H1 (cell line): ENCODE results near the gene PPARGC1A. TPM values are rescaled to one million over a fixed set of nuclear protein-coding genes. Genes with fewer than 3 reads are reported as not detected.

Source experiments
- CTCF ChIA-PET: fragments of 300-600 bp; sonication (Branson Sonifier 250); formaldehyde crosslinking; loops from one replicate; lab custom pipeline; 2021; ENCODE audit not compliant: partially characterized antibody; lab: Charles Lee
- POLR2A ChIA-PET: fragments of 300-600 bp; sonication (Branson Sonifier 250); formaldehyde crosslinking; loops from one replicate; lab custom pipeline; 2021; ENCODE audit warnings: inconsistent platforms; ENCODE audit not compliant: partially characterized antibody; lab: Charles Lee
- DNase-seq, 2 experiments: peaks; one replicate each; pipeline versions ENCODE4 v3.0.0 to v3.0.0-alpha.2; 2010 to 2022; ENCODE audit warnings: low spot score in 2 of 2, low read depth in 1 of 2, mixed read lengths in 1 of 2
- FAIRE-seq: peaks from 2 replicates; lab custom pipeline; 2011; peaks lifted over from hg19 to GRCh38; lab: Jason Lieb, UNC
- H2AFZ ChIP-seq: 2 replicates; pipeline ENCODE4 v1.8.1; 2012; ENCODE audit warnings: low read length, inconsistent platforms
- H2AK5ac ChIP-seq: 2 replicates; pipeline ENCODE4 v1.6.1; 2013; ENCODE audit warnings: low read depth, low read length
- H2BK120ac ChIP-seq: replicated peaks from 2 replicates; pipeline ENCODE3; 2013; ENCODE audit warnings: low read depth, low read length, inconsistent platforms
- H2BK12ac ChIP-seq: 2 replicates; pipeline ENCODE4 v1.6.1; 2013; ENCODE audit warnings: low read depth, low read length
- H2BK15ac ChIP-seq: 2 replicates; pipeline ENCODE4 v1.6.1; 2013; ENCODE audit warnings: low read length
- H2BK20ac ChIP-seq: 2 replicates; pipeline ENCODE4 v1.6.1; 2013; ENCODE audit warnings: low read length
- H2BK5ac ChIP-seq: 2 replicates; pipeline ENCODE4 v1.6.1; 2013; ENCODE audit warnings: low read depth, low read length
- H3K14ac ChIP-seq: 2 replicates; pipeline ENCODE4 v1.6.1; 2013; ENCODE audit warnings: inconsistent platforms; ENCODE audit not compliant: insufficient read length
- H3K18ac ChIP-seq: 2 replicates; pipeline ENCODE4 v1.6.1; 2013; ENCODE audit warnings: low read length; ENCODE audit errors: extremely low read depth
- H3K23ac ChIP-seq: 2 replicates; pipeline ENCODE4 v1.6.1; 2013; ENCODE audit warnings: inconsistent platforms; ENCODE audit not compliant: insufficient read length
- H3K23me2 ChIP-seq: 2 replicates; pipeline ENCODE4 v1.6.1; 2013; ENCODE audit warnings: low read depth, low read length
- H3K27ac ChIP-seq: 2 replicates; pipeline ENCODE4 v1.6.1; 2011; ENCODE audit warnings: low read depth, low read length, inconsistent platforms
- H3K27me3 ChIP-seq, 4 experiments: replicated peaks in 1 of 4; 1 replicate in 1 of 4; 2 replicates in 3 of 4; pipeline versions ENCODE4 v1.6.1 to v1.8.1; 2011 to 2013; ENCODE audit warnings: low read length in 3 of 4, mild to moderate bottlenecking in 3 of 4, inconsistent platforms in 2 of 4, mixed read lengths in 2 of 4, moderate library complexity in 1 of 4; ENCODE audit not compliant: control insufficient read depth in 3 of 4, insufficient read depth in 3 of 4; ENCODE audit errors: extremely low read depth in 1 of 4
- H3K36me3 ChIP-seq, 4 experiments: 2 replicates each; pipeline versions ENCODE4 v1.6.1 to v1.8.1; 2011 to 2013; ENCODE audit warnings: mild to moderate bottlenecking in 4 of 4, low read length in 3 of 4, moderate library complexity in 2 of 4, control low read depth in 1 of 4, inconsistent platforms in 1 of 4; ENCODE audit not compliant: insufficient read depth in 4 of 4, control insufficient read depth in 2 of 4
- H3K4ac ChIP-seq: replicated peaks from 2 replicates; pipeline ENCODE3; 2013; ENCODE audit warnings: low read length, low read depth, mixed read lengths, inconsistent platforms; ENCODE audit not compliant: insufficient read length
- H3K4me1 ChIP-seq, 4 experiments: replicated peaks in 1 of 4; 1 replicate in 1 of 4; 2 replicates in 3 of 4; pipeline versions ENCODE4 v1.6.1 to v1.8.1; 2011 to 2013; ENCODE audit warnings: low read length in 3 of 4, inconsistent platforms in 2 of 4, mixed read lengths in 1 of 4; ENCODE audit not compliant: insufficient read depth in 4 of 4, control insufficient read depth in 3 of 4
- H3K4me2 ChIP-seq, 2 experiments: 2 replicates each; pipeline versions ENCODE4 v1.6.1 to v1.8.1; 2011 to 2013; ENCODE audit warnings: low read depth in 2 of 2, low read length in 2 of 2, control low read depth in 1 of 2, inconsistent platforms in 1 of 2, mild to moderate bottlenecking in 1 of 2; ENCODE audit not compliant: insufficient read depth in 1 of 2
- H3K4me3 ChIP-seq, 4 experiments: fragments of 200-600, 300-600 bp in 1 of 4; sonication (generic), shearing (Covaris generic), sonication (Bioruptor Twin) in 1 of 4; 2 replicates each; pipeline versions ENCODE4 v1.5.1 to v1.8.1; 2011 to 2016; ENCODE audit warnings: low read length in 4 of 4, low read depth in 3 of 4, control low read depth in 2 of 4, inconsistent platforms in 2 of 4, mild to moderate bottlenecking in 2 of 4, mixed read lengths in 1 of 4, moderate library complexity in 1 of 4; ENCODE audit not compliant: insufficient read depth in 2 of 4; ENCODE audit errors: extremely low read depth in 1 of 4
- H3K56ac ChIP-seq: replicated peaks from 2 replicates; pipeline ENCODE3; 2013; ENCODE audit warnings: low read depth, mild to moderate bottlenecking, mixed read lengths, low read length, inconsistent platforms; ENCODE audit not compliant: insufficient read length
- H3K79me1 ChIP-seq: 2 replicates; pipeline ENCODE4 v1.6.1; 2013; ENCODE audit warnings: low read depth, low read length, control low read depth
- H3K79me2 ChIP-seq, 2 experiments: 2 replicates each; pipeline versions ENCODE4 v1.6.1 to v1.8.1; 2012 to 2013; ENCODE audit warnings: low read length in 2 of 2, mild to moderate bottlenecking in 2 of 2, inconsistent platforms in 1 of 2; ENCODE audit not compliant: insufficient read depth in 2 of 2, control insufficient read depth in 1 of 2
- H3K9ac ChIP-seq, 4 experiments: replicated peaks in 1 of 4; 1 replicate in 1 of 4; 2 replicates in 3 of 4; pipeline versions ENCODE4 v1.6.1 to v1.8.1; 2011 to 2013; ENCODE audit warnings: low read depth in 3 of 4, low read length in 3 of 4, control low read depth in 2 of 4, mild to moderate bottlenecking in 2 of 4, moderate library complexity in 2 of 4, inconsistent platforms in 1 of 4; ENCODE audit errors: extremely low read depth in 1 of 4
- H3K9me3 ChIP-seq, 2 experiments: 2 replicates each; pipeline versions ENCODE4 v1.6.1 to v1.8.1; 2012 to 2013; ENCODE audit warnings: mild to moderate bottlenecking in 2 of 2, moderate library complexity in 2 of 2, control low read depth in 1 of 2, inconsistent platforms in 1 of 2, low read depth in 1 of 2, low read length in 1 of 2, mixed read lengths in 1 of 2; ENCODE audit not compliant: insufficient read depth in 2 of 2
- H4K20me1 ChIP-seq, 2 experiments: replicated peaks in 1 of 2; 2 replicates each; pipeline versions ENCODE3 to v1.8.1; 2011 to 2013; ENCODE audit warnings: inconsistent platforms in 2 of 2, low read length in 2 of 2, mild to moderate bottlenecking in 1 of 2; ENCODE audit not compliant: insufficient read depth in 2 of 2, control insufficient read depth in 1 of 2
- H4K5ac ChIP-seq: 2 replicates; pipeline ENCODE4 v1.6.1; 2013; ENCODE audit warnings: low read length, low read depth, mixed read lengths, inconsistent platforms; ENCODE audit not compliant: insufficient read length
- H4K8ac ChIP-seq: 2 replicates; pipeline ENCODE4 v1.8.0; 2013; ENCODE audit warnings: mild to moderate bottlenecking, moderate library complexity, low read length, inconsistent platforms; ENCODE audit not compliant: insufficient read depth; ENCODE audit errors: extremely low read depth
- H4K91ac ChIP-seq: replicated peaks from 2 replicates; pipeline ENCODE3; 2013; ENCODE audit warnings: low read length, mixed read lengths, inconsistent platforms; ENCODE audit not compliant: insufficient read length
- BACH1 ChIP-seq: IDR thresholded peaks from 2 replicates; pipeline ENCODE4 v1.6.1; 2012; ENCODE audit warnings: low read length, improper control_type of control experiment
- BRCA1 ChIP-seq: IDR thresholded peaks from 2 replicates; pipeline ENCODE4 v1.6.1; 2012; ENCODE audit warnings: low read depth, low read length, improper control_type of control experiment
- CBX5 ChIP-seq: fragments of 300-800, 300-1000 bp; sonication (generic); IDR thresholded peaks from 2 replicates; pipeline ENCODE4 v1.7.1; 2016; ENCODE audit warnings: antibody characterized with exemption, low read length, low read depth
- CBX8 ChIP-seq: fragments of 300-800, 300-1000 bp; sonication (generic); IDR thresholded peaks from 2 replicates; pipeline ENCODE4 v1.7.1; 2016; ENCODE audit warnings: low read depth, low read length, borderline replicate concordance
- CTBP2 ChIP-seq: IDR thresholded peaks from 2 replicates; pipeline ENCODE4 v1.7.0; 2011; ENCODE audit warnings: borderline replicate concordance, mild to moderate bottlenecking, moderate library complexity, mixed read lengths, low read length; ENCODE audit not compliant: insufficient read depth, insufficient read length
- HDAC6 ChIP-seq: IDR thresholded peaks from one replicate; pipeline ENCODE4 v1.7.1; 2012; ENCODE audit warnings: low read depth, mild to moderate bottlenecking, inconsistent platforms, low read length, moderate library complexity
- JUND ChIP-seq: IDR thresholded peaks from 2 replicates; pipeline ENCODE4 v1.6.1; 2011; ENCODE audit warnings: mild to moderate bottlenecking, improper control_type of control experiment, low read length
- NANOG ChIP-seq: IDR thresholded peaks from 2 replicates; pipeline ENCODE4 v1.6.1; 2011; ENCODE audit warnings: low read length, low read depth, mild to moderate bottlenecking, inconsistent platforms; ENCODE audit not compliant: insufficient read depth, poor library complexity, severe bottlenecking
- RAD21 ChIP-seq, 2 experiments: IDR thresholded peaks in 1 of 2; conservative IDR thresholded peaks in 1 of 2; 2 replicates each; pipeline ENCODE4 v1.6.1; 2011; ENCODE audit warnings: low read depth in 2 of 2, low read length in 2 of 2, improper control_type of control experiment in 1 of 2, inconsistent platforms in 1 of 2, mild to moderate bottlenecking in 1 of 2, moderate library complexity in 1 of 2
- RNF2 ChIP-seq: fragments of 200-900, 300-1000 bp; sonication (generic); IDR thresholded peaks from 2 replicates; pipeline ENCODE4 v1.7.1; 2016; ENCODE audit warnings: borderline replicate concordance, low read depth, mild to moderate bottlenecking, antibody characterized with exemption, low read length; ENCODE audit not compliant: poor library complexity, severe bottlenecking; ENCODE audit errors: missing control alignments
- SIX5 ChIP-seq: IDR thresholded peaks from 2 replicates; pipeline ENCODE4 v1.6.1; 2011; ENCODE audit warnings: mild to moderate bottlenecking, low read depth, low read length
- SP4 ChIP-seq: IDR thresholded peaks from 2 replicates; pipeline ENCODE4 v1.6.1; 2012; ENCODE audit warnings: low read length, inconsistent platforms
- TAF1 ChIP-seq: IDR thresholded peaks from 2 replicates; pipeline ENCODE4 v1.6.1; 2011; ENCODE audit warnings: mild to moderate bottlenecking, low read depth, low read length
- TAF7 ChIP-seq: optimal IDR thresholded peaks from 2 replicates; pipeline ENCODE3; 2011; ENCODE audit warnings: low read depth, mild to moderate bottlenecking, inconsistent platforms, low read length, moderate library complexity, borderline replicate concordance
- WGBS, 2 experiments: shearing (Covaris generic) in 1 of 2; methylation state at CpG; one replicate each; pipeline versions ENCODE4 v1.1.6 to v1.1.7; 2013 to 2015; ENCODE audit warnings: low lambda C conversion rate in 2 of 2, mixed read lengths in 2 of 2, inconsistent platforms in 1 of 2, low coverage in 1 of 2, missing lambda C conversion rate in 1 of 2; ENCODE audit not compliant: insufficient replicate concordance in 2 of 2, insufficient coverage in 1 of 2, insufficient read length in 1 of 2; ENCODE audit errors: extremely low coverage in 1 of 2, missing lambda C conversion rate in 1 of 2; 5-methylcytosine and 5-hydroxymethylcytosine counted together
- polyA plus RNA-seq, 7 experiments: library from polyadenylated mRNA; depleted of rRNA in 3 of 7; stranded (reverse) in 5 of 7; unstranded in 2 of 7; fragments of >200 nt in 5 of 7; fragments of 200-250 nt in 2 of 7; gene quantifications; 1 replicate in 5 of 7; 2 replicates in 1 of 7; 4 replicates in 1 of 7; pipeline versions ENCODE4 v1.2.1 to v1.2.3, GENCODE V29; 2011 to 2013; ENCODE audit warnings: missing spikeins in 2 of 7, mixed read lengths in 2 of 7
- total RNA-seq: library from RNA; stranded (reverse); fragmentation: NEBNext Ultra II Directional; extraction: Animal tissue kit (Norgen Biotek cat#: 25700); gene quantifications from 2 replicates; pipeline ENCODE4 v1.2.1, GENCODE V29; 2021

The PPARGC1A gene
- total and polyA plus RNA-seq, 2 of the 8 experiments (the other 6 are each of a cell fraction or from before 2014, with no cell fraction given), result 0.54 to 1.4 TPM

DNA sequence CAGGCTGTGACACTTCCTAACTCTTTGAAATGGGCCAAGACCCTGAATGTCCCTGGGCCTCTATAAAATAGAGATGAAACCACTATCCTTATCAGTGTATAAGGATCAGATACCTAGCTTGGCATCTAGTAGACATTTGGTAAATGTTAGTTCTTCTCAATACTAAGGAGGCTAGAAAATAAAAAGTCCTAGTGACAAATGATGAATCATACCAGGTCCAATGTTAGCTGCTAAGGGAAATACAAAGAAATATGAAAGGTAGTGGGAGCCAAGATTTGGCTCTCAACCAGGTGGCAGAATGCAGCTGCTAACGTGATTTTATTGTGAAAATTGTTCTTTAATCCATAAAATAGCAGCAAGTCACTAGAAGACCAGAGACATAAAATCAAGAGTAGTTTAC, 19.8 kb upstream of the PPARGC1A start:
- Histone ChIP-seq H4K8ac (no peak overlapping the region), H3K27me3 (no peaks in the 10 kb centered on the region), H3K79me1 (no peaks in the 10 kb centered on the region), H4K5ac (no peak overlapping the region), H2BK15ac (no peak overlapping the region), H2BK5ac (no peak overlapping the region), H3K4me1 (peaks cover 0 to 4% (median 0%) of the 10 kb centered on the region in 4 experiments; a peak in 1 of 7 replicates), H3K4me2 (no peak overlapping the region), H2BK120ac (no peak overlapping the region), H3K27ac (no peak overlapping the region), H4K91ac (no peak overlapping the region), H2BK20ac (no peak overlapping the region), H3K18ac (no peak overlapping the region), H3K9me3 (no peaks in the 10 kb centered on the region), H2AK5ac (no peak overlapping the region), H3K23me2 (no peaks in the 10 kb centered on the region), H3K4me3 (no peak overlapping the region), H3K4ac (no peak overlapping the region), H3K14ac (no peak overlapping the region), H2AFZ (no peak overlapping the region), H3K79me2 (no peaks in the 10 kb centered on the region), H3K56ac (no peak overlapping the region), H4K20me1 (no peaks in the 10 kb centered on the region), H2BK12ac (no peak overlapping the region), H3K9ac (no peak overlapping the region), H3K23ac (no peak overlapping the region), H3K36me3 (no peaks in the 10 kb centered on the region)
- CTCF ChIA-PET, result no interaction called here
- WGBS, 2 experiments, result 95% methylated on average over 1 of the region's 1 CpG; no CpG with 5 or more reads in 1 of the 2 experiments
- DNase-seq (no peak), FAIRE-seq (no peak)
- POLR2A ChIA-PET, result no interaction called here
- TF ChIP-seq SP4, result no peak
- TF ChIP-seq BRCA1, result no peak
- TF ChIP-seq NANOG, result no peak
- no peak for TF ChIP-seq RAD21 (IDR thresholded peaks at IDR 0.05 in 1 of 2, conservative IDR thresholded peaks at IDR 0.05 in 1 of 2; ENCODE audit: low read depth in 2 of 2, low read length in 2 of 2)
- TF ChIP-seq RNF2, result no peak
- TF ChIP-seq HDAC6, result no peak
- TF ChIP-seq CTBP2, result no peak
- TF ChIP-seq CBX5, result no peak
- no peak for TF ChIP-seq JUND
- no peak for TF ChIP-seq TAF1
- TF ChIP-seq BACH1, result no peak
- no peak for TF ChIP-seq TAF7
- TF ChIP-seq SIX5, result no peak
- no peak for TF ChIP-seq CBX8
